H1 (cell line): Measurements from ENCODE around the gene NDUFA11. TPM values are rescaled to one million over a fixed set of nuclear protein-coding genes. Genes with fewer than 3 reads are reported as not detected.

Experiments used
- CTCF ChIA-PET: fragments of 300-600 bp; sonication (Branson Sonifier 250); formaldehyde crosslinking; loops from one replicate; lab custom pipeline; 2021; ENCODE audit not compliant: partially characterized antibody; lab: Charles Lee
- POLR2A ChIA-PET: fragments of 300-600 bp; sonication (Branson Sonifier 250); formaldehyde crosslinking; loops from one replicate; lab custom pipeline; 2021; ENCODE audit warnings: inconsistent platforms; ENCODE audit not compliant: partially characterized antibody; lab: Charles Lee
- DNase-seq, 2 experiments: peaks; one replicate each; pipeline versions ENCODE4 v3.0.0 to v3.0.0-alpha.2; 2010 to 2022; ENCODE audit warnings: low spot score in 2 of 2, low read depth in 1 of 2, mixed read lengths in 1 of 2
- FAIRE-seq: peaks from 2 replicates; lab custom pipeline; 2011; peaks lifted over from hg19 to GRCh38; lab: Jason Lieb, UNC
- H2AFZ ChIP-seq: 2 replicates; pipeline ENCODE4 v1.8.1; 2012; ENCODE audit warnings: low read length, inconsistent platforms
- H2AK5ac ChIP-seq: 2 replicates; pipeline ENCODE4 v1.6.1; 2013; ENCODE audit warnings: low read depth, low read length
- H2BK120ac ChIP-seq: replicated peaks from 2 replicates; pipeline ENCODE3; 2013; ENCODE audit warnings: low read depth, low read length, inconsistent platforms
- H2BK12ac ChIP-seq: 2 replicates; pipeline ENCODE4 v1.6.1; 2013; ENCODE audit warnings: low read depth, low read length
- H2BK15ac ChIP-seq: 2 replicates; pipeline ENCODE4 v1.6.1; 2013; ENCODE audit warnings: low read length
- H2BK20ac ChIP-seq: 2 replicates; pipeline ENCODE4 v1.6.1; 2013; ENCODE audit warnings: low read length
- H2BK5ac ChIP-seq: 2 replicates; pipeline ENCODE4 v1.6.1; 2013; ENCODE audit warnings: low read depth, low read length
- H3K14ac ChIP-seq: 2 replicates; pipeline ENCODE4 v1.6.1; 2013; ENCODE audit warnings: inconsistent platforms; ENCODE audit not compliant: insufficient read length
- H3K18ac ChIP-seq: 2 replicates; pipeline ENCODE4 v1.6.1; 2013; ENCODE audit warnings: low read length; ENCODE audit errors: extremely low read depth
- H3K23ac ChIP-seq: 2 replicates; pipeline ENCODE4 v1.6.1; 2013; ENCODE audit warnings: inconsistent platforms; ENCODE audit not compliant: insufficient read length
- H3K23me2 ChIP-seq: 2 replicates; pipeline ENCODE4 v1.6.1; 2013; ENCODE audit warnings: low read depth, low read length
- H3K27ac ChIP-seq: 2 replicates; pipeline ENCODE4 v1.6.1; 2011; ENCODE audit warnings: low read depth, low read length, inconsistent platforms
- H3K27me3 ChIP-seq, 4 experiments: replicated peaks in 1 of 4; 1 replicate in 1 of 4; 2 replicates in 3 of 4; pipeline versions ENCODE4 v1.6.1 to v1.8.1; 2011 to 2013; ENCODE audit warnings: low read length in 3 of 4, mild to moderate bottlenecking in 3 of 4, inconsistent platforms in 2 of 4, mixed read lengths in 2 of 4, moderate library complexity in 1 of 4; ENCODE audit not compliant: control insufficient read depth in 3 of 4, insufficient read depth in 3 of 4; ENCODE audit errors: extremely low read depth in 1 of 4
- H3K36me3 ChIP-seq, 4 experiments: 2 replicates each; pipeline versions ENCODE4 v1.6.1 to v1.8.1; 2011 to 2013; ENCODE audit warnings: mild to moderate bottlenecking in 4 of 4, low read length in 3 of 4, moderate library complexity in 2 of 4, control low read depth in 1 of 4, inconsistent platforms in 1 of 4; ENCODE audit not compliant: insufficient read depth in 4 of 4, control insufficient read depth in 2 of 4
- H3K4ac ChIP-seq: replicated peaks from 2 replicates; pipeline ENCODE3; 2013; ENCODE audit warnings: low read length, low read depth, mixed read lengths, inconsistent platforms; ENCODE audit not compliant: insufficient read length
- H3K4me1 ChIP-seq, 4 experiments: replicated peaks in 1 of 4; 1 replicate in 1 of 4; 2 replicates in 3 of 4; pipeline versions ENCODE4 v1.6.1 to v1.8.1; 2011 to 2013; ENCODE audit warnings: low read length in 3 of 4, inconsistent platforms in 2 of 4, mixed read lengths in 1 of 4; ENCODE audit not compliant: insufficient read depth in 4 of 4, control insufficient read depth in 3 of 4
- H3K4me2 ChIP-seq, 2 experiments: 2 replicates each; pipeline versions ENCODE4 v1.6.1 to v1.8.1; 2011 to 2013; ENCODE audit warnings: low read depth in 2 of 2, low read length in 2 of 2, control low read depth in 1 of 2, inconsistent platforms in 1 of 2, mild to moderate bottlenecking in 1 of 2; ENCODE audit not compliant: insufficient read depth in 1 of 2
- H3K4me3 ChIP-seq, 4 experiments: fragments of 200-600, 300-600 bp in 1 of 4; sonication (generic), shearing (Covaris generic), sonication (Bioruptor Twin) in 1 of 4; 2 replicates each; pipeline versions ENCODE4 v1.5.1 to v1.8.1; 2011 to 2016; ENCODE audit warnings: low read length in 4 of 4, low read depth in 3 of 4, control low read depth in 2 of 4, inconsistent platforms in 2 of 4, mild to moderate bottlenecking in 2 of 4, mixed read lengths in 1 of 4, moderate library complexity in 1 of 4; ENCODE audit not compliant: insufficient read depth in 2 of 4; ENCODE audit errors: extremely low read depth in 1 of 4
- H3K56ac ChIP-seq: replicated peaks from 2 replicates; pipeline ENCODE3; 2013; ENCODE audit warnings: low read depth, mild to moderate bottlenecking, mixed read lengths, low read length, inconsistent platforms; ENCODE audit not compliant: insufficient read length
- H3K79me1 ChIP-seq: 2 replicates; pipeline ENCODE4 v1.6.1; 2013; ENCODE audit warnings: low read depth, low read length, control low read depth
- H3K79me2 ChIP-seq, 2 experiments: 2 replicates each; pipeline versions ENCODE4 v1.6.1 to v1.8.1; 2012 to 2013; ENCODE audit warnings: low read length in 2 of 2, mild to moderate bottlenecking in 2 of 2, inconsistent platforms in 1 of 2; ENCODE audit not compliant: insufficient read depth in 2 of 2, control insufficient read depth in 1 of 2
- H3K9ac ChIP-seq, 4 experiments: replicated peaks in 1 of 4; 1 replicate in 1 of 4; 2 replicates in 3 of 4; pipeline versions ENCODE4 v1.6.1 to v1.8.1; 2011 to 2013; ENCODE audit warnings: low read depth in 3 of 4, low read length in 3 of 4, control low read depth in 2 of 4, mild to moderate bottlenecking in 2 of 4, moderate library complexity in 2 of 4, inconsistent platforms in 1 of 4; ENCODE audit errors: extremely low read depth in 1 of 4
- H3K9me3 ChIP-seq, 2 experiments: 2 replicates each; pipeline versions ENCODE4 v1.6.1 to v1.8.1; 2012 to 2013; ENCODE audit warnings: mild to moderate bottlenecking in 2 of 2, moderate library complexity in 2 of 2, control low read depth in 1 of 2, inconsistent platforms in 1 of 2, low read depth in 1 of 2, low read length in 1 of 2, mixed read lengths in 1 of 2; ENCODE audit not compliant: insufficient read depth in 2 of 2
- H4K20me1 ChIP-seq, 2 experiments: replicated peaks in 1 of 2; 2 replicates each; pipeline versions ENCODE3 to v1.8.1; 2011 to 2013; ENCODE audit warnings: inconsistent platforms in 2 of 2, low read length in 2 of 2, mild to moderate bottlenecking in 1 of 2; ENCODE audit not compliant: insufficient read depth in 2 of 2, control insufficient read depth in 1 of 2
- H4K5ac ChIP-seq: 2 replicates; pipeline ENCODE4 v1.6.1; 2013; ENCODE audit warnings: low read length, low read depth, mixed read lengths, inconsistent platforms; ENCODE audit not compliant: insufficient read length
- H4K8ac ChIP-seq: 2 replicates; pipeline ENCODE4 v1.8.0; 2013; ENCODE audit warnings: mild to moderate bottlenecking, moderate library complexity, low read length, inconsistent platforms; ENCODE audit not compliant: insufficient read depth; ENCODE audit errors: extremely low read depth
- H4K91ac ChIP-seq: replicated peaks from 2 replicates; pipeline ENCODE3; 2013; ENCODE audit warnings: low read length, mixed read lengths, inconsistent platforms; ENCODE audit not compliant: insufficient read length
- CTCF ChIP-seq, 3 experiments: IDR thresholded peaks; 1 replicate in 2 of 3; 2 replicates in 1 of 3; pipeline versions ENCODE4 v1.5.1 to v1.6.1; 2011; ENCODE audit warnings: low read length in 3 of 3, mild to moderate bottlenecking in 3 of 3, inconsistent platforms in 2 of 3, low read depth in 1 of 3, moderate library complexity in 1 of 3; ENCODE audit not compliant: insufficient read depth in 1 of 3; ENCODE audit errors: control extremely low read depth in 1 of 3
- E2F6 ChIP-seq: IDR thresholded peaks from 2 replicates; pipeline ENCODE4 v1.6.1; 2012; ENCODE audit warnings: inconsistent platforms
- KDM4A ChIP-seq: IDR thresholded peaks from one replicate; pipeline ENCODE4 v1.7.1; 2012; ENCODE audit warnings: low read depth, mild to moderate bottlenecking, moderate library complexity, low read length, inconsistent platforms; ENCODE audit not compliant: severe bottlenecking
- MAFK ChIP-seq: IDR thresholded peaks from 2 replicates; pipeline ENCODE4 v1.6.1; 2012; ENCODE audit warnings: low read depth, mild to moderate bottlenecking, improper control_type of control experiment, low read length
- RAD21 ChIP-seq, 2 experiments: IDR thresholded peaks in 1 of 2; conservative IDR thresholded peaks in 1 of 2; 2 replicates each; pipeline ENCODE4 v1.6.1; 2011; ENCODE audit warnings: low read depth in 2 of 2, low read length in 2 of 2, improper control_type of control experiment in 1 of 2, inconsistent platforms in 1 of 2, mild to moderate bottlenecking in 1 of 2, moderate library complexity in 1 of 2
- RBBP5 ChIP-seq: IDR thresholded peaks from 2 replicates; pipeline ENCODE4 v1.7.1; 2012; ENCODE audit warnings: low read depth, mild to moderate bottlenecking, inconsistent platforms, low read length, moderate library complexity, borderline replicate concordance
- YY1 ChIP-seq: IDR thresholded peaks from 2 replicates; pipeline ENCODE4 v1.6.1; 2011; ENCODE audit warnings: low read depth, mild to moderate bottlenecking, low read length
- WGBS, 2 experiments: shearing (Covaris generic) in 1 of 2; methylation state at CpG; one replicate each; pipeline versions ENCODE4 v1.1.6 to v1.1.7; 2013 to 2015; ENCODE audit warnings: low lambda C conversion rate in 2 of 2, mixed read lengths in 2 of 2, inconsistent platforms in 1 of 2, low coverage in 1 of 2, missing lambda C conversion rate in 1 of 2; ENCODE audit not compliant: insufficient replicate concordance in 2 of 2, insufficient coverage in 1 of 2, insufficient read length in 1 of 2; ENCODE audit errors: extremely low coverage in 1 of 2, missing lambda C conversion rate in 1 of 2; 5-methylcytosine and 5-hydroxymethylcytosine counted together
- polyA plus RNA-seq, 7 experiments: library from polyadenylated mRNA; depleted of rRNA in 3 of 7; stranded (reverse) in 5 of 7; unstranded in 2 of 7; fragments of >200 nt in 5 of 7; fragments of 200-250 nt in 2 of 7; gene quantifications; 1 replicate in 5 of 7; 2 replicates in 1 of 7; 4 replicates in 1 of 7; pipeline versions ENCODE4 v1.2.1 to v1.2.3, GENCODE V29; 2011 to 2013; ENCODE audit warnings: missing spikeins in 2 of 7, mixed read lengths in 2 of 7
- total RNA-seq: library from RNA; stranded (reverse); fragmentation: NEBNext Ultra II Directional; extraction: Animal tissue kit (Norgen Biotek cat#: 25700); gene quantifications from 2 replicates; pipeline ENCODE4 v1.2.1, GENCODE V29; 2021

Gene NDUFA11
- total and polyA plus RNA-seq, 2 of the 8 experiments (the other 6 are each of a cell fraction or from before 2014, with no cell fraction given) = 205 to 1,037 TPM

- Histone ChIP-seq H3K18ac (peak overlapping the region; percentile 73; the same call in 1 of the 2 replicates), H4K20me1 (peaks cover 33 to 45% of the 10 kb centered on the region in 2 experiments), H3K9ac (no peak overlapping the region)
- TF ChIP-seq RBBP5 (no peak), E2F6 (peak; percentile 41; the same call in 1 of the 2 replicates), YY1 (no peak), CTCF (IDR thresholded peaks at IDR 0.05; ENCODE audit: control extremely low read depth in 1 of 3, insufficient read depth in 1 of 3, low read depth in 1 of 3, low read length in 3 of 3) (no peak), RAD21 (IDR thresholded peaks at IDR 0.05 in 1 of 2, conservative IDR thresholded peaks at IDR 0.05 in 1 of 2; ENCODE audit: low read depth in 2 of 2, low read length in 2 of 2) (no peak), KDM4A (no peak), MAFK (no peak)
Observed at GRCh38 chr19:5953030-5953589, 49.5 kb upstream of the NDUFA11 start.

More at GRCh38 chr19:5953030-5953589, 49.5 kb upstream of the NDUFA11 start:
- Histone ChIP-seq H3K4me2 (peak overlapping the region; percentile 43 to 65; a peak in 2 of 4 replicates), H2BK120ac (no peak overlapping the region), H2BK12ac (peak overlapping the region; percentile 87), H3K23ac (no peak overlapping the region), H4K91ac (no peak overlapping the region), H3K27ac (no peak overlapping the region), H3K79me2 (peaks cover 9 to 92% of the 10 kb centered on the region in 2 experiments), H3K9me3 (no peaks in the 10 kb centered on the region), H3K14ac (no peak overlapping the region), H3K79me1 (peaks cover 32% of the 10 kb centered on the region), H3K4me1 (peaks cover 33 to 58% (median 46%) of the 10 kb centered on the region in 4 experiments), H3K4me3 (peak overlapping the region in 1 of 4 experiments; percentile 15; a peak in 1 of 8 replicates), H2BK20ac (peak overlapping the region; percentile 56; the same call in 1 of the 2 replicates), H2AK5ac (peak overlapping the region; percentile 84; the same call in 1 of the 2 replicates), H4K8ac (no peak overlapping the region), H3K36me3 (peaks cover 0 to 3% (median 0%) of the 10 kb centered on the region in 4 experiments; a peak in 1 of 8 replicates), H3K4ac (no peak overlapping the region), H2BK5ac (peak overlapping the region; percentile 77; the same call in 1 of the 2 replicates), H2BK15ac (0 out of 2 replicates have a peak overlapping the region, but pooled peaks have one; percentile 40), H2AFZ (no peak overlapping the region), H4K5ac (no peak overlapping the region), H3K27me3 (no peaks in the 10 kb centered on the region; a peak in 1 of 7 replicates), H3K56ac (no peak overlapping the region), H3K23me2 (no peaks in the 10 kb centered on the region)
- WGBS, 2 experiments = 61% methylated on average over 5 of the region's 5 CpGs; no CpG with 5 or more reads in 1 of the 2 experiments
- DNase-seq = no peak
- CTCF ChIA-PET = interaction anchor here (0.6 to 6.0 kb wide), 6 partner anchors 8 to 213 kb away, joined by 3 to 48 read pairs (median 4); no protein-coding TSS in a partner anchor
- no peak for FAIRE-seq
- POLR2A ChIA-PET = interaction anchor here (1.0 to 4.0 kb wide), 2 partner anchors 10 to 19 kb away, joined by 4 to 13 read pairs; no protein-coding TSS in a partner anchor
